ENCODE data around the gene DNAI1.

DNAI1 gene

GRCh38 chr9:34505370-34506120 lies 46.9 kb downstream of the DNAI1 start:
- ATAC-seq (ENCODE audit: insufficient read depth, low read depth) = no peak
- DNase-seq = no peak
- no peak overlapping the region for H3K4me2 ChIP-seq (ENCODE audit: insufficient read depth, low read length)

DNA sequence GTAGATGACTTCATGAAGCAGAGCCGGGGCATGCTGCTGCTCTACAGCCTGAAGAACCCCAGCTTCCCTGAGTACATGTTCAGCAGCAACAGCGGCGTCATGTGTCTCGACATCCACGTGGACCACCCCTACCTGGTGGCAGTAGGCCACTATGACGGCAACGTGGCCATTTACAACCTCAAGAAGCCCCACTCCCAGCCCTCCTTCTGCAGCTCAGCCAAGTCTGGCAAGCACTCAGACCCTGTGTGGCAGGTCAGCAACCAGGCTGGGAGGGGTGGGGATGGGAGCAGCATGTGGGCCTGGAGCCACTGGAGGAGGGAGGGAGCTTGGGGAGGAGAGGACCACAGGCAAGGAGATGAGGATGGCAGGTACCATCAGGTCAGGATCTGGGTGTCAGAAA lies 48.0 kb downstream of the DNAI1 start:
- no peak overlapping the region for H3K4me2 ChIP-seq (ENCODE audit: insufficient read depth, low read length)
- H4K20me1 ChIP-seq (ENCODE audit: insufficient read depth, low read length) = no peaks in the 10 kb centered on the region; the same call in 1 of the 2 replicates
- no peaks in the 10 kb centered on the region for H3K9me3 ChIP-seq (ENCODE audit: insufficient read depth, low read length, severe bottlenecking)
- H3K36me3 ChIP-seq (ENCODE audit: insufficient read depth, low read length) = no peaks in the 10 kb centered on the region
- TF ChIP-seq EZH2 (IDR thresholded peaks at IDR 0.05; ENCODE audit: borderline replicate concordance, low read depth, low read length, severe bottlenecking) = no peak
- TF ChIP-seq CTCF (IDR thresholded peaks at IDR 0.05; ENCODE audit: borderline replicate concordance, extremely low read depth, low read length, poor library complexity, severe bottlenecking) = no peak
- H2AFZ ChIP-seq (ENCODE audit: low read depth, low read length) = no peak overlapping the region
- no peak overlapping the region for H3K27ac ChIP-seq (ENCODE audit: low read length)
- peaks cover 2% of the 10 kb centered on the region for H3K27me3 ChIP-seq (ENCODE audit: insufficient read depth, low read length, poor library complexity)
- H3K4me1 ChIP-seq (ENCODE audit: insufficient read depth, low read length) = no peaks in the 10 kb centered on the region
- H3K79me2 ChIP-seq (ENCODE audit: insufficient read depth, low read length) = no peaks in the 10 kb centered on the region
- ATAC-seq (ENCODE audit: insufficient read depth, low read depth) (no peak), DNase-seq (no peak)
- H3K9ac ChIP-seq (ENCODE audit: low read depth, low read length) = no peak overlapping the region
- no peak overlapping the region for H3K4me3 ChIP-seq (ENCODE audit: low read depth in 1 of 2, low read length in 2 of 2)

More at GRCh38 chr9:34505370-34506120, 46.9 kb downstream of the DNAI1 start:
- no peaks in the 10 kb centered on the region for H3K36me3 ChIP-seq (ENCODE audit: insufficient read depth, low read length)
- H3K9me3 ChIP-seq (ENCODE audit: insufficient read depth, low read length, severe bottlenecking) = no peaks in the 10 kb centered on the region
- H3K79me2 ChIP-seq (ENCODE audit: insufficient read depth, low read length) = no peaks in the 10 kb centered on the region
- H3K4me3 ChIP-seq (ENCODE audit: low read depth in 1 of 2, low read length in 2 of 2) = no peak overlapping the region
- H3K27me3 ChIP-seq (ENCODE audit: insufficient read depth, low read length, poor library complexity) = peaks cover 2% of the 10 kb centered on the region
- no peaks in the 10 kb centered on the region; the same call in 1 of the 2 replicates for H4K20me1 ChIP-seq (ENCODE audit: insufficient read depth, low read length)
- no peak overlapping the region for H3K27ac ChIP-seq (ENCODE audit: low read length)
- H3K9ac ChIP-seq (ENCODE audit: low read depth, low read length) = no peak overlapping the region
- H3K4me1 ChIP-seq (ENCODE audit: insufficient read depth, low read length) = no peaks in the 10 kb centered on the region
- no peak for TF ChIP-seq CTCF (IDR thresholded peaks at IDR 0.05; ENCODE audit: borderline replicate concordance, extremely low read depth, low read length, poor library complexity, severe bottlenecking)
- TF ChIP-seq EZH2 (IDR thresholded peaks at IDR 0.05; ENCODE audit: borderline replicate concordance, low read depth, low read length, severe bottlenecking) = no peak
- H2AFZ ChIP-seq (ENCODE audit: low read depth, low read length) = no peak overlapping the region

DNA sequence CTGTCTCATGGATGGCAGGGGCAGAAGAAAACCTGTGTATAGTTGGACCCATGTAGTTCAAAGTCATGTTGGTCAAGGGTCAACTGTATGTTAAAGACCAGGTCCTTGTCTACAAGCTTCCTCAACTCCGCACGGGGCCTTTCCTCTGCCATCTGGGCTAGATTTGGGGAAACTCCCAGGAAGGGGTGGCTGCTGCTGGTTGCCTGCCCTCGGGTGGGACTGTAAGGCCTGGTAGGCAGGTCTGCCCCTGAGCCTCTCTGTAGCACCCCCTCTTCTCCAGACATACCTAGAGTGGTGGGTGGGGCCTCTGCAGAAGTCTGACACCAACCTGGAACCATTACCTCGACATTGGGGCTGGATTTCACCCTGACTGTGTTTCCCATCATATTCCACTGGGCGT lies 49.0 kb downstream of the DNAI1 start:
- no peak for TF ChIP-seq EZH2 (IDR thresholded peaks at IDR 0.05; ENCODE audit: borderline replicate concordance, low read depth, low read length, severe bottlenecking)
- no peak for TF ChIP-seq CTCF (IDR thresholded peaks at IDR 0.05; ENCODE audit: borderline replicate concordance, extremely low read depth, low read length, poor library complexity, severe bottlenecking)

More for the DNA sequence above, 49.0 kb downstream of the DNAI1 start:
- Histone ChIP-seq H3K4me3 (ENCODE audit: low read depth in 1 of 2, low read length in 2 of 2) (no peak overlapping the region), H3K27me3 (ENCODE audit: insufficient read depth, low read length, poor library complexity) (peaks cover 2% of the 10 kb centered on the region), H2AFZ (ENCODE audit: low read depth, low read length) (no peak overlapping the region), H3K36me3 (ENCODE audit: insufficient read depth, low read length) (no peaks in the 10 kb centered on the region), H3K4me2 (ENCODE audit: insufficient read depth, low read length) (no peak overlapping the region), H3K4me1 (ENCODE audit: insufficient read depth, low read length) (no peaks in the 10 kb centered on the region), H3K27ac (ENCODE audit: low read length) (no peak overlapping the region), H3K79me2 (ENCODE audit: insufficient read depth, low read length) (no peaks in the 10 kb centered on the region), H3K9ac (ENCODE audit: low read depth, low read length) (no peak overlapping the region), H3K9me3 (ENCODE audit: insufficient read depth, low read length, severe bottlenecking) (no peaks in the 10 kb centered on the region), H4K20me1 (ENCODE audit: insufficient read depth, low read length) (no peaks in the 10 kb centered on the region; the same call in 1 of the 2 replicates)
- ATAC-seq (ENCODE audit: insufficient read depth, low read depth) (no peak), DNase-seq (no peak)

Data from DND-41 (cell line).